ENCODE results near the gene CD55. TPM values are rescaled to one million over a fixed set of nuclear protein-coding genes. Genes with fewer than 3 reads are reported as not detected.

Gene CD55
- polyA plus RNA-seq, 4 donors: 46.0 to 70.8 (median 52.4) TPM

- DNase-seq (ENCODE audit: low read depth in 4 of 4, low spot score in 2 of 4): no peak
Measured at GRCh38 chr1:207323425-207324225, 2.1 kb downstream of the CD55 start.

- no peak for DNase-seq (ENCODE audit: low read depth in 4 of 4, low spot score in 2 of 4)
Measured at GRCh38 chr1:207328004-207328403, 6.5 kb downstream of the CD55 start.

- DNase-seq (ENCODE audit: low read depth in 4 of 4, low spot score in 2 of 4): no peak
Measured at GRCh38 chr1:207328908-207329440, 7.5 kb downstream of the CD55 start.

GRCh38 chr1:207329469-207329868 is 8.0 kb downstream of the CD55 start:
- DNase-seq (ENCODE audit: low read depth in 4 of 4, low spot score in 2 of 4): no peak

GRCh38 chr1:207330011-207330710 is 8.7 kb downstream of the CD55 start:
- DNase-seq (ENCODE audit: low read depth in 4 of 4, low spot score in 2 of 4): no peak

- no peak for DNase-seq (ENCODE audit: low read depth in 4 of 4, low spot score in 2 of 4)
Measured at GRCh38 chr1:207331354-207332313, 10.2 kb downstream of the CD55 start.

GRCh38 chr1:207333009-207333600 is 11.6 kb downstream of the CD55 start:
- no peak for DNase-seq (ENCODE audit: low read depth in 4 of 4, low spot score in 2 of 4)

- DNase-seq (ENCODE audit: low read depth in 4 of 4, low spot score in 2 of 4): no peak
Measured at GRCh38 chr1:207333620-207334019, 12.1 kb downstream of the CD55 start.

GRCh38 chr1:207334337-207334736 is 12.9 kb downstream of the CD55 start:
- DNase-seq (ENCODE audit: low read depth in 4 of 4, low spot score in 2 of 4): no peak

- no peak for DNase-seq (ENCODE audit: low read depth in 4 of 4, low spot score in 2 of 4)
Measured at GRCh38 chr1:207335138-207335537, 13.7 kb downstream of the CD55 start.

- DNase-seq (ENCODE audit: low read depth in 4 of 4, low spot score in 2 of 4): no peak
Measured at GRCh38 chr1:207335695-207336363, 14.4 kb downstream of the CD55 start.

- no peak for DNase-seq (ENCODE audit: low read depth in 4 of 4, low spot score in 2 of 4)
Measured at GRCh38 chr1:207336559-207337467, 15.3 kb downstream of the CD55 start.

- DNase-seq (ENCODE audit: low read depth in 4 of 4, low spot score in 2 of 4): no peak
Measured at GRCh38 chr1:207342332-207342731, 20.9 kb downstream of the CD55 start.

- DNase-seq (ENCODE audit: low read depth in 4 of 4, low spot score in 2 of 4): no peak
Measured at GRCh38 chr1:207343675-207344074, 22.2 kb downstream of the CD55 start.

- DNase-seq (ENCODE audit: low read depth in 4 of 4, low spot score in 2 of 4): no peak
Measured at GRCh38 chr1:207344221-207344620, 22.7 kb downstream of the CD55 start.

- no peak for DNase-seq (ENCODE audit: low read depth in 4 of 4, low spot score in 2 of 4)
Measured at GRCh38 chr1:207345644-207346477, 24.4 kb downstream of the CD55 start.

GRCh38 chr1:207346513-207346912 is 25.0 kb downstream of the CD55 start:
- no peak for DNase-seq (ENCODE audit: low read depth in 4 of 4, low spot score in 2 of 4)

GRCh38 chr1:207349979-207350378 is 28.5 kb downstream of the CD55 start:
- no peak for DNase-seq (ENCODE audit: low read depth in 4 of 4, low spot score in 2 of 4)

Data from left renal cortex interstitium (tissue), 4 donors.